Head of caudate nucleus (tissue), 42 donors: ENCODE data around the gene POFUT2.
A peak's percentile ranks its signal among the peaks of the same experiment; 100 is the strongest.

Source experiments
- DNase-seq, 42 donors: peaks; one replicate each; pipeline versions ENCODE4 v3.0.0 to v3.0.0-alpha.2; 2020 to 2021; ENCODE audit warnings: mixed read lengths in 7 of 42
- intact Hi-C: fragments of 100-400 bp; cut with DNase I; formaldehyde crosslinking; loops from one replicate; pipeline ENCODE4 v1.15.0; 2022

POFUT2 gene

GRCh38 chr21:45287438-45288391 is at the start of gene POFUT2:
Gene POFUT2, minus strand, starts transcription at chr21:45287895. Its CDS starts 24 bp downstream, at chr21:45287871.
- DNase-seq = peak; percentile 88 to 99 (median 96)
- intact Hi-C loops = no loop called here

- DNase-seq = peak in 6 of 42 donors; percentile 4 to 55 (median 29)
- intact Hi-C loops = no loop called here
Observed at GRCh38 chr21:45336870-45337269, 49.2 kb upstream of the POFUT2 start.

GRCh38 chr21:45336535-45336810 is 48.8 kb upstream of the POFUT2 start:
- intact Hi-C loops = no loop called here
- DNase-seq = no peak

GRCh38 chr21:45335761-45336534 is 48.3 kb upstream of the POFUT2 start:
- intact Hi-C loops = no loop called here
- peak in 2 of 42 donors; percentile 1 to 26 for DNase-seq

GRCh38 chr21:45335151-45335760 is 47.6 kb upstream of the POFUT2 start:
- no peak for DNase-seq
- intact Hi-C loops = no loop called here

GRCh38 chr21:45334591-45335081 is 46.9 kb upstream of the POFUT2 start:
- no peak for DNase-seq
- intact Hi-C loops = no loop called here

- peak in 1 of 42 donors; percentile 14 for DNase-seq
- intact Hi-C loops = no loop called here
Observed at GRCh38 chr21:45334134-45334533, 46.4 kb upstream of the POFUT2 start.

GRCh38 chr21:45333583-45334121 is 46.0 kb upstream of the POFUT2 start:
- peak in 1 of 42 donors; percentile 12 for DNase-seq
- intact Hi-C loops = no loop called here

GRCh38 chr21:45332981-45333582 is 45.4 kb upstream of the POFUT2 start:
- intact Hi-C loops = no loop called here
- DNase-seq = peak in 1 of 42 donors; percentile 14

GRCh38 chr21:45332415-45332814 is 44.7 kb upstream of the POFUT2 start:
- DNase-seq = no peak
- intact Hi-C loops = no loop called here

- intact Hi-C loops = no loop called here
- DNase-seq = peak in 1 of 42 donors; percentile 23
Observed at GRCh38 chr21:45331531-45332147, 43.9 kb upstream of the POFUT2 start.

GRCh38 chr21:45330851-45331261 is 43.2 kb upstream of the POFUT2 start:
- intact Hi-C loops = no loop called here
- peak in 1 of 42 donors; percentile 24 for DNase-seq

- intact Hi-C loops = no loop called here
- DNase-seq = peak in 1 of 42 donors; percentile 28
Observed at GRCh38 chr21:45330075-45330781, 42.5 kb upstream of the POFUT2 start.

GRCh38 chr21:45329261-45330074 is 41.8 kb upstream of the POFUT2 start:
- no peak for DNase-seq
- intact Hi-C loops = no loop called here

GRCh38 chr21:45328198-45329091 is 40.8 kb upstream of the POFUT2 start:
- intact Hi-C loops = no loop called here
- no peak for DNase-seq
